BLaER1 (cell line): Measurements from ENCODE around the gene HSBP1L1.

ENCODE experiments used
- H3K27ac ChIP-seq: shearing (Covaris generic); formaldehyde crosslinking; 2 replicates; pipeline ENCODE4 v1.8.1; 2022
- H3K27me3 ChIP-seq: shearing (Covaris generic); formaldehyde crosslinking; 2 replicates; pipeline ENCODE4 v1.8.1; 2022
- H3K36me3 ChIP-seq: shearing (Covaris generic); formaldehyde crosslinking; 2 replicates; pipeline ENCODE4 v1.8.1; 2022
- H3K4me1 ChIP-seq: shearing (Covaris generic); formaldehyde crosslinking; 2 replicates; pipeline ENCODE4 v1.8.1; 2022
- H3K4me2 ChIP-seq: shearing (Covaris generic); formaldehyde crosslinking; 2 replicates; pipeline ENCODE4 v1.8.1; 2022
- H3K4me3 ChIP-seq: shearing (Covaris generic); formaldehyde crosslinking; 2 replicates; pipeline ENCODE4 v1.8.1; 2022
- H3K9ac ChIP-seq: shearing (Covaris generic); formaldehyde crosslinking; 2 replicates; pipeline ENCODE4 v1.8.1; 2022
- H3K9me3 ChIP-seq: shearing (Covaris generic); formaldehyde crosslinking; 2 replicates; pipeline ENCODE4 v1.8.1; 2022
- H4K20me1 ChIP-seq: shearing (Covaris generic); formaldehyde crosslinking; 2 replicates; pipeline ENCODE4 v1.8.1; 2022
- Cebpa-rat ChIP-seq: shearing (Covaris generic); IDR thresholded peaks from 2 replicates; pipeline ENCODE4 v1.8.1; 2022

HSBP1L1 gene

GRCh38 chr18:79938196-79938595 lies 26.2 kb upstream of the HSBP1L1 start:
- Histone ChIP-seq H3K36me3 (peaks cover 99% of the 10 kb centered on the region), H3K4me2 (no peak overlapping the region), H3K4me3 (no peak overlapping the region), H3K4me1 (peaks cover 23% of the 10 kb centered on the region), H3K27ac (no peak overlapping the region), H3K9ac (no peak overlapping the region), H3K9me3 (peaks cover 31% of the 10 kb centered on the region), H3K27me3 (no peaks in the 10 kb centered on the region), H4K20me1 (peaks cover 100% of the 10 kb centered on the region)
- TF ChIP-seq Cebpa-rat: no peak

DNA sequence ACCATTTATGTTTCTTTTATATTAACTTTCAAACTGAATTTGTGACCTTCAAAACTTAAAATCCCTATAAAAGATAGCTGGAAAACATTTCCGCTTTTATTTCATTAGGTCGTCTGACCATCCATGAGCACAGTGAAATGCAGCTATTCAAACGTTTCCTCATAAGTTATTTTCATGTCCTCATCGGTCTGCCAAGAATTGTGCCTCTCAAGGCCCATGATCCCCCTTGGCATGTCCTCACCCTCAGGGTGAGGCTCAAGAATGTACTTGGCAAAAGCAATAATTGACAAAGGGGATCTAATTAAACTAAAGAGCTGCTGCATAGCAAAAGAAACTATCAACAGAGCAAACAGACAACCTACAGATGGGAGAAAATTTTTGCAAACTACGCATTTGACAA lies 25.3 kb upstream of the HSBP1L1 start:
- TF ChIP-seq Cebpa-rat: no peak
- Histone ChIP-seq H3K4me2 (no peak overlapping the region), H3K27ac (no peak overlapping the region), H4K20me1 (peaks cover 100% of the 10 kb centered on the region), H3K9ac (no peak overlapping the region), H3K36me3 (peaks cover 99% of the 10 kb centered on the region), H3K27me3 (no peaks in the 10 kb centered on the region), H3K4me1 (peaks cover 26% of the 10 kb centered on the region), H3K9me3 (peaks cover 23% of the 10 kb centered on the region), H3K4me3 (no peak overlapping the region)

DNA sequence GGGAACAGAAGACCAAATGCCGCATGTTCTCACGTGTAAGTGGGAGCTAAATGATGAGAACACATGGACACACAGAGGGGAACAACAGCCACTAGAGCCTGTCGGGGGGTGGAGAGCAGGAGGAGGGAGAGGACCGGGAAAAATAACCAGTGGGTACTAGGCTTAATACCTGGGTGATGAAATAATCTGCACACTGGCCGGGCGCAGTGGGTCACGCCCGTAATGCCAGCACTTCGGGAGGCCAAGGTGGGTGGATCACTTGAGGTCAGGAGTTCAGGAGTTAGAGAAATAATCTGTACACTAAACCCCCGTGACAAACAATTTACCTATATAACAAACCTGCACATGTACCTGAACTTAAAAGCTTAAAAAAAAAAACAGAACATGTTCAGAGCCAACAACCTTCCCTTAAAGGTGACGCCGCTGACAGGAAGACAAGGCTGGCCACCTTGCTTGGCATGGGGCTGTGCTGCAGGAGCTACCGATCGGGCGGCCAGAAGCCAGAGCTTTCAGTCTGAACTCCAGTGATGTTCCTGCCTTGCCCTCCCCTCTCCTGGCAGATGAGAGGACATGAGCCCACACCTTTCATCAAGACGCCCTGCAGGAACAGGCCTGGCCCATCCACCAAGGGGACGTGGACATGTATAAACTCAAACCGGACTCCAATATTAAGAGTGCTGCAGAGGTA lies 24.2 kb upstream of the HSBP1L1 start:
- H3K36me3 ChIP-seq: peaks cover 97% of the 10 kb centered on the region
- H3K4me3 ChIP-seq: no peak overlapping the region
- no peak overlapping the region for H3K27ac ChIP-seq
- no peak overlapping the region for H3K4me2 ChIP-seq
- peaks cover 23% of the 10 kb centered on the region for H3K9me3 ChIP-seq
- H4K20me1 ChIP-seq: peaks cover 100% of the 10 kb centered on the region
- H3K9ac ChIP-seq: no peak overlapping the region
- no peak for TF ChIP-seq Cebpa-rat
- H3K4me1 ChIP-seq: peaks cover 26% of the 10 kb centered on the region
- H3K27me3 ChIP-seq: no peaks in the 10 kb centered on the region

DNA sequence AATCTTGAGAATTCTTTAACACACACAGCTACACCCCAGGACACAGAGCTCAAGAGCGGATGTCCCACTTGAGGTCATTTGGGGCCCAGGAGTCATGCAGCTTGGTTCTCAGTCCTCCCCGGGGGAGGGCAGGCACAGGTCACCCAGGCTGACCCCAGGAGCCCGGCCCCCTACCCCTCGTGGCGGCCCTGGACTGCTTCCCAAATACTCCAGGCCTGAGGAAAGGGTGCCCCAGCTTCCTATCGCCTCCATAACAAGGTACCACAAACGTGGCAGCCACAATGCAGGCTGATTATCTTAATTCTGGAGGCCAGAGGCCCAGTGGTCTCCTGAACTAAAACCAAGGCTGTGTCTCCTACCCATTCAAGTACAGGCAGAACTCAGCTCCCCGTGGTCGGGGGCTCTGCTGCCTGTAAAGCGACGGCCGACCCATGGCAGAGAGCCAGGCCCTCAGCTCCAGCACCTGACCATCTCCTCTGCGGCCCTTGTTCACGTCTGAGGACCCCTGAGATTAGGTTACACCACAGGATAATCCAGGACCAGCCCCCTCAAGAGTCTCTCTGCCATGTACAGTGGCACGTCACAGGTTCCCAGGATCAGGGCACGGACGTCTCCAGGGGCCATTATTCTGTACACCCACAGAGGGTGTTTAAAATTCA lies 23.5 kb upstream of the HSBP1L1 start:
- Histone ChIP-seq H3K4me1 (peaks cover 26% of the 10 kb centered on the region), H3K36me3 (peaks cover 97% of the 10 kb centered on the region), H3K9me3 (peaks cover 23% of the 10 kb centered on the region), H3K27ac (no peak overlapping the region), H3K27me3 (no peaks in the 10 kb centered on the region), H4K20me1 (peaks cover 100% of the 10 kb centered on the region), H3K9ac (no peak overlapping the region), H3K4me3 (no peak overlapping the region), H3K4me2 (no peak overlapping the region)
- TF ChIP-seq Cebpa-rat: no peak

GRCh38 chr18:79941473-79942119 lies 22.8 kb upstream of the HSBP1L1 start:
- Histone ChIP-seq H3K4me1 (peaks cover 31% of the 10 kb centered on the region), H4K20me1 (peaks cover 100% of the 10 kb centered on the region), H3K27me3 (no peaks in the 10 kb centered on the region), H3K27ac (no peak overlapping the region), H3K4me3 (no peak overlapping the region), H3K4me2 (no peak overlapping the region), H3K9me3 (peaks cover 23% of the 10 kb centered on the region), H3K36me3 (peaks cover 97% of the 10 kb centered on the region), H3K9ac (no peak overlapping the region)
- TF ChIP-seq Cebpa-rat: no peak

GRCh38 chr18:79942211-79942610 lies 22.2 kb upstream of the HSBP1L1 start:
- Histone ChIP-seq H3K27me3 (no peaks in the 10 kb centered on the region), H3K9ac (no peak overlapping the region), H3K9me3 (peaks cover 19% of the 10 kb centered on the region), H3K4me2 (no peak overlapping the region), H3K27ac (no peak overlapping the region), H4K20me1 (peaks cover 100% of the 10 kb centered on the region), H3K4me3 (no peak overlapping the region), H3K36me3 (peaks cover 97% of the 10 kb centered on the region), H3K4me1 (peaks cover 37% of the 10 kb centered on the region)
- TF ChIP-seq Cebpa-rat: no peak

GRCh38 chr18:79942786-79943607 lies 21.4 kb upstream of the HSBP1L1 start:
- H3K4me3 ChIP-seq: no peak overlapping the region
- no peak overlapping the region for H3K27ac ChIP-seq
- H3K4me2 ChIP-seq: no peak overlapping the region
- peaks cover 100% of the 10 kb centered on the region for H4K20me1 ChIP-seq
- no peak overlapping the region for H3K9ac ChIP-seq
- H3K4me1 ChIP-seq: peaks cover 43% of the 10 kb centered on the region
- H3K27me3 ChIP-seq: no peaks in the 10 kb centered on the region
- H3K36me3 ChIP-seq: peaks cover 94% of the 10 kb centered on the region
- H3K9me3 ChIP-seq: peaks cover 11% of the 10 kb centered on the region
- TF ChIP-seq Cebpa-rat: no peak

GRCh38 chr18:79943608-79944125 lies 20.8 kb upstream of the HSBP1L1 start:
- Histone ChIP-seq H3K36me3 (peaks cover 94% of the 10 kb centered on the region), H3K4me3 (no peak overlapping the region), H3K4me2 (peak overlapping the region; percentile 71; the same call in 1 of the 2 replicates), H3K27me3 (no peaks in the 10 kb centered on the region), H3K9me3 (peaks cover 7% of the 10 kb centered on the region; the same call in 1 of the 2 replicates), H3K4me1 (peaks cover 50% of the 10 kb centered on the region), H4K20me1 (peaks cover 100% of the 10 kb centered on the region), H3K27ac (0 out of 2 replicates have a peak overlapping the region, but pooled peaks have one; percentile 55), H3K9ac (no peak overlapping the region)
- TF ChIP-seq Cebpa-rat: no peak

DNA sequence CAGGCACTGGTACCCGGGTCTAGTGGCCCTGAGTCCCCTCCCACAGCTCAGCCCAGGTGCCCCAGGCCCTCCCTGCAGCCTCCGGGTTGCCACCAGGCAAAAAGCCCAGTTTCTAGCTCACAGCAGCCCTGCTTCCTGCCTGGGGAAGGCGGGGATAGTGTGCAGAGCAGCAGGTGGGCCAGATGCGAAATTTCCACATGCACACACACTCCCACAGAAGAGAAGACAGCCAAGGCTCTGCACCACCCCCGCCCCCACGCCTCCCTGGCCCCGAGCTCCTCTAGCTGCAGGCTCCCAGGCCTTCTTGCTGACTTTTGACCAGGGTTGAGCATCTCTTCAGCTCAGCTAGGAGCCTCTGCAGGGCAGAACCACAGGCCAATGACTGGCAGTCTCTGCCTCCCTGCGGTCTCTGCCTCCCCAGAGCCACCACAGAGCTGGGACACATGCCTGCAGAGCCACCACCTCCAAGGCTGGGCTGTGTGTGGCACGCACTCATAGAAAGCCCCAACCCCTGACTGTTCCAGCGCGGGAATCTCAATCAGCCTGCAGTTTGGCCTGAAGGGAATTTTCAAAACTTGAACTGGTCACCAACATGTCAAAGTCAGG lies 20.2 kb upstream of the HSBP1L1 start:
- Histone ChIP-seq H3K36me3 (peaks cover 94% of the 10 kb centered on the region), H3K27ac (peak overlapping the region; percentile 55; the same call in 1 of the 2 replicates), H3K9ac (peak overlapping the region; percentile 53; the same call in 1 of the 2 replicates)

More for the DNA sequence above, 20.2 kb upstream of the HSBP1L1 start:
- no peak for TF ChIP-seq Cebpa-rat
- Histone ChIP-seq H3K4me3 (no peak overlapping the region), H3K27me3 (no peaks in the 10 kb centered on the region), H3K4me1 (peaks cover 55% of the 10 kb centered on the region), H3K9me3 (peaks cover 7% of the 10 kb centered on the region; the same call in 1 of the 2 replicates), H3K4me2 (peak overlapping the region; percentile 71), H4K20me1 (peaks cover 100% of the 10 kb centered on the region)
